Astrocyte of the spinal cord (primary cell): Measurements from ENCODE around the gene TANGO2.

ENCODE experiments used
- DNase-seq: peaks from one replicate; pipeline ENCODE4 v3.0.0; 2011; ENCODE audit warnings: low read depth, low spot score
- H3K4me3 ChIP-seq: 2 replicates; pipeline ENCODE4 v1.5.1; 2011; ENCODE audit warnings: low read depth, mild to moderate bottlenecking, low read length, moderate library complexity
- CTCF ChIP-seq: IDR thresholded peaks from 2 replicates; pipeline ENCODE4 v1.5.1; 2012; ENCODE audit warnings: low read depth, mild to moderate bottlenecking, low read length, inconsistent platforms
- in situ Hi-C: cut with HindIII; loops from 2 replicates; pipeline ENCODE4 v1.10.0; 2017; ENCODE audit warnings: low sequenced_read_pairs

TANGO2 gene

GRCh38 chr22:19996694-19997384, 24.1 kb upstream of the TANGO2 start:
- in situ Hi-C loops: no loop called here
- no peak for TF ChIP-seq CTCF
- no peak overlapping the region for H3K4me3 ChIP-seq
- no peak for DNase-seq

- DNase-seq: no peak
- no peak for TF ChIP-seq CTCF
- in situ Hi-C loops: no loop called here
- H3K4me3 ChIP-seq: no peak overlapping the region
Measured at GRCh38 chr22:19997561-19998231, 23.2 kb upstream of the TANGO2 start.

- in situ Hi-C loops: no loop called here
- H3K4me3 ChIP-seq: no peak overlapping the region
- TF ChIP-seq CTCF: no peak
- no peak for DNase-seq
Measured at GRCh38 chr22:19998232-19998951, 22.5 kb upstream of the TANGO2 start.

GRCh38 chr22:19998991-19999820, 21.7 kb upstream of the TANGO2 start:
- no peak overlapping the region for H3K4me3 ChIP-seq
- in situ Hi-C loops: no loop called here

GRCh38 chr22:20000246-20001081, 20.4 kb upstream of the TANGO2 start:
- no peak for TF ChIP-seq CTCF
- no peak for DNase-seq
- in situ Hi-C loops: no loop called here
- H3K4me3 ChIP-seq: no peak overlapping the region

More at GRCh38 chr22:19998991-19999820, 21.7 kb upstream of the TANGO2 start:
- DNase-seq: no peak
- no peak for TF ChIP-seq CTCF
